HFF-Myc (cell line): ENCODE measurements around the gene TATDN2.
A peak's percentile ranks its signal among the peaks of the same experiment; 100 is the strongest.

Experiments used
- DNase-seq: peaks from one replicate; pipeline ENCODE4 v3.0.0-alpha.2; 2011; ENCODE audit warnings: low read depth; ENCODE audit errors: extremely low read depth
- H3K4me3 ChIP-seq: replicated peaks from 2 replicates; pipeline ENCODE4 v1.5.1; 2011; ENCODE audit warnings: low read depth, mild to moderate bottlenecking, control low read depth, low read length
- CTCF ChIP-seq: IDR thresholded peaks from 2 replicates; pipeline ENCODE4 v1.5.1; 2012; ENCODE audit warnings: mild to moderate bottlenecking, low read depth, low read length, control low read depth; ENCODE audit errors: missing control alignments

Gene TATDN2

GRCh38 chr3:10285272-10286132 is 37.2 kb downstream of the TATDN2 start:
- TF ChIP-seq CTCF: no peak
- H3K4me3 ChIP-seq: no peak overlapping the region
- no peak for DNase-seq

- TF ChIP-seq CTCF: no peak
- no peak for DNase-seq
- no peak overlapping the region for H3K4me3 ChIP-seq
Observed at GRCh38 chr3:10286133-10286524, 37.9 kb downstream of the TATDN2 start.

GRCh38 chr3:10286596-10287295 is 38.5 kb downstream of the TATDN2 start:
- peak; percentile 55 for TF ChIP-seq CTCF
- no peak overlapping the region for H3K4me3 ChIP-seq
- peak; percentile 31 for DNase-seq

- H3K4me3 ChIP-seq: no peak overlapping the region
- DNase-seq: no peak
- TF ChIP-seq CTCF: no peak
Observed at GRCh38 chr3:10287936-10288574, 39.8 kb downstream of the TATDN2 start.

GRCh38 chr3:10288575-10288960 is 40.3 kb downstream of the TATDN2 start:
- no peak for TF ChIP-seq CTCF
- no peak overlapping the region for H3K4me3 ChIP-seq
- DNase-seq: no peak

GRCh38 chr3:10289077-10289476 is 40.8 kb downstream of the TATDN2 start:
- DNase-seq: no peak
- no peak overlapping the region for H3K4me3 ChIP-seq
- no peak for TF ChIP-seq CTCF
